GM12874 (cell line): Measurements from ENCODE around the gene FHL1.

Source experiments
- CTCF ChIP-seq: IDR thresholded peaks from 2 replicates; pipeline ENCODE4 v1.5.1; 2011; ENCODE audit warnings: low read depth, mild to moderate bottlenecking, control low read depth, low read length, moderate library complexity; ENCODE audit not compliant: insufficient read depth

Gene FHL1

GRCh38 chrX:136210243-136210642 lies 62.9 kb downstream of the FHL1 start:
- TF ChIP-seq CTCF: no peak

- no peak for TF ChIP-seq CTCF
Measured at GRCh38 chrX:136210806-136211205, 63.5 kb downstream of the FHL1 start.

- TF ChIP-seq CTCF: no peak
Measured at GRCh38 chrX:136211766-136212556, 64.6 kb downstream of the FHL1 start.

GRCh38 chrX:136212557-136213111 lies 65.3 kb downstream of the FHL1 start:
- TF ChIP-seq CTCF: no peak

GRCh38 chrX:136214551-136214950 lies 67.2 kb downstream of the FHL1 start:
- no peak for TF ChIP-seq CTCF

GRCh38 chrX:136215559-136215958 lies 68.2 kb downstream of the FHL1 start:
- no peak for TF ChIP-seq CTCF

GRCh38 chrX:136219893-136220292 lies 72.6 kb downstream of the FHL1 start:
- TF ChIP-seq CTCF: no peak
